Upper lobe of left lung (tissue), 4 donors: ENCODE measurements around the gene ACOXL.

Experiments
- EP300 ChIP-seq, 4 donors: sonication (generic); formaldehyde crosslinking; IDR thresholded peaks; one replicate each; pipeline ENCODE4 v1.5.1; 2017; ENCODE audit warnings: antibody characterized with exemption in 4 of 4, control low read depth in 2 of 4
- POLR2A ChIP-seq, 4 donors: fragments of 450-650 bp; IDR thresholded peaks; one replicate each; pipeline ENCODE4 v1.5.1; 2016 to 2017; ENCODE audit warnings: antibody characterized with exemption in 4 of 4, mild to moderate bottlenecking in 2 of 4
- POLR2AphosphoS5 ChIP-seq, 2 donors: sonication (generic); formaldehyde crosslinking; IDR thresholded peaks; one replicate each; pipeline ENCODE4 v1.5.1; 2017; ENCODE audit warnings: antibody characterized with exemption in 2 of 2
- TF ChIP-seq, protein P1 (sequence below), 6 experiments: fragments of 450-650 bp in 4 of 6; fragments of 200-600 bp in 2 of 6; sonication (generic) in 2 of 6; IDR thresholded peaks; one replicate each; pipeline ENCODE4 v1.5.1; 2016 to 2019; ENCODE audit warnings: antibody characterized with exemption in 6 of 6

DNA sequence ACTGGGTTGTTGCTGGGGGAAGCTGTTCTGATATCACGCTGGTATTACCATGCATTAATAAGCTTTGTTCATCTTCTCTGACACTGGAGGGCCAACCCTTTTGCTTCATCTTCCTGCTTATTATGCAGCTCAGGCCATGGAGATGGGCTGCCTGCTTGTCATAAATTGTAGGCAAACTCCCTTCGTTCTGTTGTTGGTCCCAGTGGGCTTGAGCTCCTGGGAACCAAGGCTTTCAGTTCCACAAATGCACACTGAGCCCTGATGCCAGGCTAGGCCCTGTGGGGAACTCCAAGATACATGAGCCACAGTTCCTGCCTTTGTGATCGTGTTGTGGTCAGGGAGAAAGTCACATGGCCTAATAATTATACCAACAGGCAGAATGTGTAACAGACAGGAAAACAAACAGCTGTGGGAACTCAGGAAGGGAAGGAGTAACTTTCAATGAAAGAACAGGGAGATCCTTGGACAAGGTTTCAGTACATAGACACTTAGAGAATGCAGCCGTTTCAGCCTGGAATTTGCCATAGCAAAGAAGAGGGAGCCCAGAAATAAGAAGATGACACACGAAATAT lies 339.3 kb downstream of the ACOXL start:
- TF ChIP-seq, protein P1, sequence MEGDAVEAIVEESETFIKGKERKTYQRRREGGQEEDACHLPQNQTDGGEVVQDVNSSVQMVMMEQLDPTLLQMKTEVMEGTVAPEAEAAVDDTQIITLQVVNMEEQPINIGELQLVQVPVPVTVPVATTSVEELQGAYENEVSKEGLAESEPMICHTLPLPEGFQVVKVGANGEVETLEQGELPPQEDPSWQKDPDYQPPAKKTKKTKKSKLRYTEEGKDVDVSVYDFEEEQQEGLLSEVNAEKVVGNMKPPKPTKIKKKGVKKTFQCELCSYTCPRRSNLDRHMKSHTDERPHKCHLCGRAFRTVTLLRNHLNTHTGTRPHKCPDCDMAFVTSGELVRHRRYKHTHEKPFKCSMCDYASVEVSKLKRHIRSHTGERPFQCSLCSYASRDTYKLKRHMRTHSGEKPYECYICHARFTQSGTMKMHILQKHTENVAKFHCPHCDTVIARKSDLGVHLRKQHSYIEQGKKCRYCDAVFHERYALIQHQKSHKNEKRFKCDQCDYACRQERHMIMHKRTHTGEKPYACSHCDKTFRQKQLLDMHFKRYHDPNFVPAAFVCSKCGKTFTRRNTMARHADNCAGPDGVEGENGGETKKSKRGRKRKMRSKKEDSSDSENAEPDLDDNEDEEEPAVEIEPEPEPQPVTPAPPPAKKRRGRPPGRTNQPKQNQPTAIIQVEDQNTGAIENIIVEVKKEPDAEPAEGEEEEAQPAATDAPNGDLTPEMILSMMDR (IDR thresholded peaks at IDR 0.05), result no peak
- TF ChIP-seq POLR2AphosphoS5 (IDR thresholded peaks at IDR 0.05) (no peak), POLR2A (IDR thresholded peaks at IDR 0.05) (no peak), EP300 (IDR thresholded peaks at IDR 0.05) (no peak)
